HG02642 (cell line): Measurements from ENCODE around the gene STK32A.
"Not testable (repeated sequence)": the region's sequence is repeated elsewhere in the genome, so short reads cannot be mapped to it uniquely, and the experiment has no call there.

Experiments used
- ATAC-seq: cut with Tn5 transposase; IDR thresholded peaks from one replicate; pipeline ENCODE4 v1.9.1; 2021; ENCODE audit warnings: mild to moderate bottlenecking; ENCODE audit not compliant: unreplicated experiment, poor library complexity

The STK32A gene

DNA sequence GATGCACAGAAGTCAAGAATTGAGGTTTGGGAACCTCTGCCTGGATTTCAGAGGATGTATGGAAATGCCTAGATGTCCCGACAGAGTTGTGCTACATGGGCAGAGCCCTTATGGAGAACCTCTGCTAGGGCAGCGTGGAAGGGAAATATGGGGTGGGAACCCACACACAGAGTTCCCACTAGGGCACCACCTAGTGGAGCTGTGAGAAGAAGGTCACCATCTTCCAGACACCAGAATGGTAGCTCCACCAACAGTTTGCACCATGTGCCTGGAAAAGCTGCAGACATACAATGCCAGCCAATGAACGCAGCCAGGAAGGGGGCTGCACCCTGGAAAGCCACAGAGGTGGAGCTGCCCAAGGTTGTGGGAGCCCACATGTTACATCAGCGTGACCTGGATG is 104.5 kb downstream of the STK32A start:
- no peak for ATAC-seq

DNA sequence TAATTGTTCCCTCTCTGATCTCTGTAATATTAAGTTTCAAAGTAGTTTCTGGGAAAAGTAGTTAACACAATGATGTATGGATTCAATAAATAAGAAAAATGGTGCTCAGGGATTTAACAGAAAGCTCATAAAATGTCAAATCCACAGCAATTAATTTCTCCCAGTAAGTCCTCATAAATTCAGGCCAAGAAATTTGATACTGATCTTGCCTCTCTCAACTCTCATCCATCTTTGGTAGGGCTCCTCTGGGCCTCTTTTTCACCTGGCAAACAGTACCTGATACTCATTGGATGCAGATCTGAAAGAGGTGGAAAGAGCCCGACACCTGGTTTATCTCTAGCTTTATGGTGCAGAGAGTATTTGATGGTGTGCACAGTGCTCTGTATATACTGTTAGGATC is 106.1 kb downstream of the STK32A start:
- no peak for ATAC-seq

DNA sequence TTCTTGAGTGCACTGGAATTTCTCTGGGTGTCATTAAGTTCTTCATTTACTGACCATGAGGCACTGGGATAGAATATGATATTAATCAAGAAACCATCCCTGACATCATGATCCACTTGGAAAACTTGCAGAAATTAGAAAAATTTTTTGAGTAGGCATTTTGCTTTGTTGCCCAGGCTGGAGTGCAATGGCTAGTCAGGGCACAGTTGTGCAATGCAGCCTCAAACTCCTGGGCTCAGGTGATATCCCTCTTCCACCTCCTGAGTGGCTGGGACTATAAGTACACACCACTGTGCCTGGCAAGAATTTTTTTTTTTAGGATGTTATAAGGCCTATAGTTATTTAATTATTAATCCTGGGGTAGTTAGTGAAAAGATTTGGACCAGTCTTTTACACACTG is 106.5 kb downstream of the STK32A start:
- no peak for ATAC-seq

DNA sequence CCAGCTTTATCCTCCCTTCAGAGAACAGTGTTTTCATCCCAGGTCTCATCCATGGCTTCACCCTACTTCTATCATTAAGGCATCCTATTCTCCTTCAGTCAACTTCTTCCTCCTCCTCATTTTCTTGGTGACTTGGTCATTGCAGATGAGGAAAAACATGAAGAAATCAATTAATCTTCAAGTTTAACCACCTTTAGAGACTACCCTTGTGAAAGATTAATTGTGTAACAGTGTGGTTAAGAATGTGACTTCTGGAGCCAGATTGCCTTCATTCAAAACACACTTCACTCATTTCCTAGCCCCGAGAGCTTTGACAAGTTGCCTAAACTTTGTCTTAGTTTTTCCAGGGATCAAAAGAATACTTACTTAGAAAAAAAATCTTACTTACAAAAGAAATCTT is 110.0 kb downstream of the STK32A start:
- no peak for ATAC-seq

DNA sequence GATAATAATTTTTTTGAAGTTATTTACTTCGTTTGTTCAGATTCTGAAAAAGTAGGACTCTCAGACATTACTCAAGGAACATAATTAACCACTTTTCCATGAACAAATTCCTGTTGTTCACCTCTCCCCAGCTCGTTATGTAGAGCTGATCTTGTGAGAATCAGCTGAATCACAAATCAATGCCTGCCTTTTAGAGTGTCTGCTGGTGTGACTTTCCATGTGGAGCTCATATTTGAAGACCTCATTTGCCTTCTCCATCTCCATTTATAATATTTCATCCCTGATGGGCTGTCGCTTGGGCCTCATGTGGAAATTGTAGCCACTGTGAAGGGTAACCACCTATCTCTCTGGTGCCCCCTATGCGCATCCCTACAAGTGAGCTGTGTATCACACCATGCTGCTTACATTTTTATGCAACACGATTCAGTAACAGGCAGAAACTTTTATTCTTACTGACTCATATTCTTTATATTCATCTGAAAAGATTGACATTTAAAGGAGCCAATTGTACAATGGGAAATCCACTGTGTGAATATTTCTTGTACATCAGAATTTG is 111.3 kb downstream of the STK32A start:
- no peak for ATAC-seq

DNA sequence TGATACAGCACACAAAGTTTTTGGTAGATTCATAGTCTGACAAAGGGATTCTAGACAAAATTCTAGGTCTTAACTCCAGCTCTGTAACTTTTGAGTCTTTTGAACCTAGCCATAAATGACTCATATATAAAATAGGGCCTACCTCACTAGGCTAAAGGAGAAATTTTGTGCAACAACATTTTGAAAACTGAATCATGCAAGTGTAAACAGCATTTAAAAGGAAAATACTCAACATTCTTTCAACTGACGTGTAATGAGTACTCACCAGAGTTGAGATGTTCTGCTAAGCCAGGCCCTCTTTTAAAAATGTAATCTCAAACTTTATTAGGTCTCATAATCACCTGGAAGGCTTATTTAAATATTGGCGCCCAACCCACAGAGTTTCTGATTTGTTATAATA is 113.2 kb downstream of the STK32A start:
- no peak for ATAC-seq

DNA sequence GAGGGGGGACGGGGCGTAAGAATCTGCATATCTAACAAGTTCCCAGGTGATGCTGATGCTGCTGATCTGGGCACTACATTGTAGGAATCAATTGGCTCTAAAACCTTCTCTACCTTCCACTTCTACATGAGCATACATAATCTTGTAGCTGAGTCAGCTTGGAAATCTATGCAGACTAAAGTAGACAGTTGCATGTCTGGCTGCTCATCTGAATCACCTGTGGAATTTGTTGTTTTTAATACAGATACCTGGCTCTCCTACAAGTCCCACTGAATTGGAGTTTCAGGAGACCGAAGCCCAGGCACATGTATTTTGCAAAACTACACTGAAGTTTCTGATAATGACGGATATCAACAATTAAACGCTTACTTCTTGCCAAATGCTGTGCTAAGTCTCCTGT is 113.6 kb downstream of the STK32A start:
- no peak for ATAC-seq

DNA sequence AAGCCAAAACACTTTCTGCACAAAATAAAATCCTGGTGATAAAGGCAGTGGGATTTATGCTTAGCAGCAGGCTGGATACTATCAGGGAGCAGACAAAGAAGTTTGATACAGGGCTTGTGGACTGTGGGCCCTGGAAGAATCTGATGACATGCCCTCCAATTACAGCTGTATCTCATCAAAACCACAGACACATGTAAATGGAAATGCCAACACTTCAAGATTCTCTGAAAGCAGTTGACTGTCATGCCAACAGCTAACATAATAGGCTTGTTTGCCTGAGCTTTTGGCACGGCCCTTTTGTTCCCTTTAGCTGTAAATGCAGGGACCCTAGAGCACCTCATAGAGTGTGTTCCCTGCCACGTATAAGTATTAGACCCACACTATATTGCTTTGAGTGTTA is 114.4 kb downstream of the STK32A start:
- no peak for ATAC-seq

DNA sequence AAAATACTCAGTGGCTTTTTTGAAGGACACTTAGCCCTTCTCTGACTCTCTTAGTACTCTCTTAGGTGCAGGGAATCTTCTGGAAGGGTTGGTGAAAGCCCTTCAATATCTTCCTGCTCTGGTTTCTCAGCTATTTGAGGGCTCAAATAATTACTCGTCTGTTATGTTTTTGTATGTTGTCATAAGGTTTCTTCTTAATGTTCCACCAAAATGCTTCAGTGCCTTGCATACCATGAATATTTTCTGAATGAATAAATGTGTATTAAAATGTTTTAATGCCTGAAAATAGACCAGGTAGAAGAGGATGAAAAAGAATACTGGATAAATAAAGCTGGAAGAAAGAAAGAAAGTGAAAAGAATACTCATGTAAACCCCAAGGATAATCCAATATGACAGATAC is 124.3 kb downstream of the STK32A start:
- no peak for ATAC-seq

DNA sequence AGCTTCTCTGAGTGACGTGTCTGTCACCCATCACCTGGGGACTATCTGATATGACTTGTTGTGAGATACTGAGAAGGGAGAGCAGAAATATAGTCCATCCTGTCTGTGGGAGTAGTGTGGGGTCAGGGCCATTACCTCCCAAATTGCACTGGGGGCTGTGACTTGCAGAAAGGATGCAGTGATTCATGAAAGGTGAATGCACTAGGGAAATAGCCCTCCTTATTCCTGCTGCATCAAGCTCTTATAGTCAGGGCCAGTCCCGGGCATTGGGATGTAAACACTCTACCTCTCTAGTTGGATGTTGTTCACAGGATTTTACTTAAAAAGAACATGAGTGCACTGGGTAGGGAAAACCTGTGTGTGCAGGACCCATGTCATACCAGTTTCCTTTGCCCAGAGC is 124.8 kb downstream of the STK32A start:
- no peak for ATAC-seq

DNA sequence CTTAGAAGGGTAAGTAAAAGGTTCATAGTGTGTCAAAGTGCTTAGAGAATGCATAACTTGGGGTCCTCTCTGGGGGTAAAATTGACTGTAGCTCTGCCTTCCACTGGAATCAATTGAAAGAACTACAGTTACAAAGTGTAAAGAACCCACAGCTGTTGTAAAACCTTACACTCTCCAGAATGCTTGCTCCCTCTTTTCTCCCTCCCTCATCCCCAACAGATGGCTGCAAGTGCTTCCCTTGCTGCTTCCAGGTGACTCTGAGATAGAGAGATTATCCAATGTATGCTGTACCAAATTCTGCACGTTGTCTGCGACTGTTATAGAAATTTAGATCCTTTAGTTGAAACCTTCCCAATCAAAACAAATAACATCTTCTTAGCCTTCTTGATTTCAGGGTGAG is 126.0 kb downstream of the STK32A start:
- ATAC-seq, result no peak

DNA sequence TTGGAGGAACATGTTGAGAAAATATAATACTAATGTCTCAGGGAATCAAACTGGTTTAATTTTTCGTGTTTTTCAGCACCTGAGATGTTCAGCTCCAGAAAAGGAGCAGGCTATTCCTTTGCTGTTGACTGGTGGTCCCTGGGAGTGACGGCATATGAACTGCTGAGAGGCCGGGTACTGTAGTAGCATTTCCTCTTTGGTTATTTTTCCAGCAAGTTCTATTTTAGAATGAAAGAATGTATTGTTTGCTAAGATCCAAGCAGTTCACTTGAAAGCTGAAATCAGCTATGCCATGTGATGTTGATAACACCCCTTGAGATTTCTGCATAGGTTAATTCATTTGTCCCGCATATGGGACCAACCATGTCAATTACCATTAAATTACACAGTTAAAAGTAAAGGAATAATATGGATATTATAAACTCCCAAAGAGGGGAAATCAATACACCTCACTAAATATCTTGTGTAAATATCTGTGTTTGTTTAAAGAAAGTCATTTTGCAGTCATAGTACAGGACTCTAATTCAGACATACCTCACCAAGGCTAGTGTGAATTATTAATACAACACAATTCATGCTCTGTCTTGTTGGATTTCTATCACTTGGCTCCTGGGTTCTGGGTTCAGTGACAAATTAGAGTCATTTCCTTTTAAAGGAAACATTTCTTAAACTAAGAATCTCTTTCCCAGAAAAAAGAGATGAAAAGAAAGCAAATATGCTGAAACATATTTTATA is 126.8 kb downstream of the STK32A start:
- no peak for ATAC-seq

DNA sequence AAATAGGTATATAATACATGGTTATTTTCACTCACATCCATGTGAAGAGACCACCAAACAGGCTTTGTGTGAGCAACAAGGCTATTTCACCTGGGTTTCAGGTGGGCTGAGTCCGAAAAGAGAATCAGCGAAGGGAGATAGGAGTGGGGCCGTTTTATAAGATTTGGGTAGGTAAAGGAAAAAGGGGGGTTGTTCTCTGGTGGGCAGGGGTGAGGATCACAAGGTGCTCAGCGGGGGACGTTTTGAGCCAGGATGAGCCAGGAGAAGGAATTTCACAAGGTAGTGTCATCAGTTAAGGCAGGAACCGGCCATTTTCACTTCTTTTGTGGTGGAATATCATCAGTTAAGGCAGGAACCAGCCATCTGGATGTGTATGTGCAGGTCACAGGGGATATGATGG is 132.6 kb downstream of the STK32A start:
- not testable (repeated sequence) for ATAC-seq

DNA sequence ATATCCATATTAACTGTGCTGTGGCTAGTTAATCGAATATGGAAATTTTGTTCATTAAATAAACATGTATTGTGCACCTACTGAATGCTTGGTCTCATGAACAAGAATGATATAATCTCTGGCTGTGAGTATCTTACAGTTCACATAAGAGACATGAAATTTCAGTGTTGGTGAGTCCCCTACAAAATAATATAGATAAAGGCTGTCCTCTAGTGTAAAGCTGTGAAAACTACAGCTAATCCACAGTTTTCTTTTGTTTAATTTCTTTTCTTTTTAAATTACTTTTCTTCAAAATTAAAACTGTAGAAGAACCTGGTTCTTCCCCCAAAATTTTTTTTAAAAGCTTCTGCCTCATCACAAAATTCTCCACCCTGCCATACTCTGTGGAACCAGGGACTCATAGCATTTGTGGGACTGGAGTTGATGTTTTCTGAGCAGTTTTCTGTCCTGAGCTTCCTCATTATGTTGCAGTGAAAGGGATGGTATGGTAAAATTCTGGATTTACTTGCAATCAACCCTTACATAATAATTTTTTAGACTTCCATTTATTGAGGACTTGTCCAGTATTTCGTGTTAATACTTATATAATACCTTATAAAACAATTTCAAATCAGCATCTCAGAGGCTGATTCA is 135.0 kb downstream of the STK32A start:
- ATAC-seq, result no peak

DNA sequence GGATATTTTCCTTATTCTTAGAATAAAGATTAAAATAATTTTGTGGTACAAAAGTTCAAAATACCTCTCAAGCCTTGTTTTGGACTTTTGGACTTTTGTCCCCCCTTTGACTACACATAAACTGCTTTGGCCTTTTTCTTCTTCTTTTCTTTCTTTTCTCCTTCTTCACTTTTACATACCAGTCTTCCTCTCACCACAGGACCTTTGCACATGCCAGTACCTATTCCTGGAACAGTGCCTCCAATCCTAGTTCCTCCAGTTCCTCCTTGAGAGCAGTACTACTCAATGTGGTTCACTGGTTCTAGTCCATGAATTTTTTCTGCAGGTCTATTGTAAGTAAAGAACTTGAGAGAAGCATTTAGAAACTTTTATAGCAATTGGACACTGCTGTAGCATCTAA is 136.5 kb downstream of the STK32A start:
- no peak for ATAC-seq

DNA sequence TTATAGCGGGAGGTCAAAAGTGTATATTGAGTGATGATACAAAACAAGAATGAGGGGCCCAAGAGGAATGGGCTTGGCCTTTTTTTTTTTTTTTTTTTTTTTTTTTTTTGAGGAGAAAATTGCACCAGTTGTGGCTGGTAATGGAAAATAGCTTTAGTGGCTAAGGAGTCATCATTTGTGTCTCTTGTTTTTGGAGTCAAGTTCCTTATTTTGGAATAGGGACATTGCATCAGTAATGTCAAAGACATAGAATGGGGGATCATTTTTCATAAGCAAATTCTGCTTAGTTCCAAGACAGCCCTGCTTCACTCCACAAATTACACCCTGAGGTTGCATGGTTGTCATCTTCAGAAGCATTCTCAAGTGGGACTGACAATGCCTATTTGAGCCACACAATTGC is 137.4 kb downstream of the STK32A start:
- ATAC-seq, result no peak

DNA sequence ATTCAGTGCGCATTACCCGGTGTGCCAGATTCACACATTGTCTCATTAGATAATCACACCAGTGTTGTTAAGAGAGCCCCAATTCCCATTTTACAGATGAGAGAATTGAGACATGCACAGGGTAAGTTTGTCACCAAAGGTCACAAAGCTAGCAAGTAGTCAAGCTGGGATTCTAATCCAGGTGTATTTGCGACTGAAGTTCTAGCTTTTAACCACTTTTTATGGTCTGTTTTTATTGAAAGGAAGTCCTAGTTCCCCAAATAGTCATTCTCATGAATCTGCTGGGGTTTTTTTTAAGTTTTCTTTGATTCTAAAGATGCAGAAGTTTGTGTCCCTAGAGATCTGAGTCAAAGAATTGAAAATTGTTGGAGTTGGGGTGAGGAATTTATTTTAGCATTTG is 138.5 kb downstream of the STK32A start:
- no peak for ATAC-seq

DNA sequence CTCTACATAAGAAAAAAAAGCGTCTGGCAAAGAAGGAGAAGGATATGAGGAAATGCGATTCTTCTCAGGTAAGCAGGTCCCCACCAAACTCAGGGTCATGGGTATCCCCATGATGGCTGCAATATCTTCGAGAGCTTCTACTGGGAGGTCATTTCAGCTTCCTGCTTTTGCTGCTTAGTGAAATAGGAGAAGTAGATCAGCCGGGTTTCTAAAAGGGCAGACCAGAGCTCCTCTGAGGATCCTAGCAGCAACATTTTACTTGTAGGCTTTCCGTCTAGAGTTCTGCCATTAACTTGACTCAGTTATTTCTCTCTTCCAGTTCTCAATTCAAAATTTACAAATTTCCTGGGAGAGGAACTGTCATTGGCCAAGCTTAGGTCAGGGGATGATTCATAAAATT is 140.3 kb downstream of the STK32A start:
- no peak for ATAC-seq

DNA sequence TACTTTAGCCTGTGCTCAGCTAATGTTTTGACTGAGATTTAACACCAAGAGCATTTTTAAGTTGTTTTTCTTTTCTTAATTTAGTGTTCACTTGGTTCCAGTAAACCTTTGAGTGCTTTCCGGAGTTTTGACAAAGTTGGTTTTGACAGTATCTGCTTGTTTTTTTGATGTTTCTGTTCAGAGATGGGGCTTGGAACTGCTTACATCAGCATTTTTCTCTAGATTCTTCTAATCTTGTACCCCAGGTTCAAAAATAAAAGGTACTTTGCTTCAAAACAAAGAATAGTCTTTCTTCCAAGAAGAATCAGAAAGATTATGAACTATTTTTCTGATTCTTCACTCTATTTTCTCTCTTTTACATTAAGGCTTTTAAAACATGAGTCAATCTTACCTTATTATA is 142.9 kb downstream of the STK32A start:
- no peak for ATAC-seq

DNA sequence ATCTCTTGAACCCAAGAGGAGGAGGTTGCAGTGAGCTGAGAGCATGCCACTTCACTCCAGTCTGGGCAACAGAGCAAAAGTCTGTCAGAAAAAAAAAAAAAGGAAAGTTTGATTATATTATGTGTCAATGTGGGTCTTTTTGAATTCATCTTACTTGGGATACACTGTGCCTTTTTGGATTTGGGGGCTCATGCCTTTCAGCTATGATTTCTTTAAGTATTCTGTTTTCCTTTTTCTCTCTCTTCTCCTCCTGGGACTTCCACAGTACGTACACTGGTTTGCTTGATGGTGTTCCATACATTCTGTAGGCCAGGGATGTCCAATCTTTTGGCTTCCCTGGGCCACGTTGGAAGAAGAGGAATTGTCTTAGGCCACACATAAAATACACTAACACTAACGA is 146.7 kb downstream of the STK32A start:
- no peak for ATAC-seq

DNA sequence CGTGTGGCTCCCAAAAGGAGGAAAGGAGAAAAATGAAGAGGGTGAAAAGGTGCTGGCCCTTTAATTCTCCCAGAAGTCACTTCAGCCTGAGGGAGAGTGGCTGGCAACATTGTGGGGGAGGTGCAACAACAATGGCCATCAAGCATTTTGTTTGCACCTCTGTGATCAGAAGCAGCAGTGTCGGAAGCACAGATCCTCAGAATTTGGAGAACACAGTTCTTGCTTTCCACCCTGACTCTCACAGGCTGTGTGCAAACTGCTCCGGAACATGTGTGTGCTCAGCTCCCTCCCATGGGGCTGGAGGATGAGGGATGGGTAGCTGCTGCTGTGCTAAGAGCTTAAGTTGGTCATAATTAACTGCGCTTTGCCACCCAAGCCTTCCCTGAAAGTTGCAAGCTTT is 147.9 kb downstream of the STK32A start:
- no peak for ATAC-seq
